Activated T-helper 17 cell treated with anti-CD3 and anti-CD28 coated beads, Interleukin-2, amount 50 U/mL, for 72 hours (primary cell): Measurements from ENCODE around the gene ATP5ME. TPM values are rescaled to one million over a fixed set of nuclear protein-coding genes. Genes with fewer than 3 reads are reported as not detected.

ENCODE experiments used
- ATAC-seq: fragments of 150-1000 bp; cut with Tn5 transposase; replicated peaks from 2 replicates; pipeline ENCODE4 v1.10.0; 2021; ENCODE audit warnings: mild to moderate bottlenecking, moderate library complexity
- H3K27ac Mint-ChIP-seq: one replicate; pipeline ENCODE4 v1.8.0; 2022; ENCODE audit warnings: mixed read lengths
- H3K27me3 Mint-ChIP-seq: one replicate; pipeline ENCODE4 v1.8.0; 2022; ENCODE audit warnings: mixed read lengths
- H3K36me3 Mint-ChIP-seq: one replicate; pipeline ENCODE4 v1.8.0; 2022; ENCODE audit warnings: low read depth, mild to moderate bottlenecking, mixed read lengths
- H3K4me1 Mint-ChIP-seq: one replicate; pipeline ENCODE4 v1.8.0; 2022; ENCODE audit warnings: mixed read lengths
- H3K4me3 Mint-ChIP-seq: one replicate; pipeline ENCODE4 v1.8.0; 2022; ENCODE audit warnings: mild to moderate bottlenecking, mixed read lengths
- H3K9me3 Mint-ChIP-seq: one replicate; pipeline ENCODE4 v1.8.0; 2022; ENCODE audit warnings: mixed read lengths
- total RNA-seq, 2 donors: library from RNA; stranded (reverse); gene quantifications; one replicate each; pipeline ENCODE4 v1.2.3, GENCODE V29; 2022

The ATP5ME gene
- total RNA-seq, 2 donors from 2014 or later, result 96.5 to 210 TPM

DNA sequence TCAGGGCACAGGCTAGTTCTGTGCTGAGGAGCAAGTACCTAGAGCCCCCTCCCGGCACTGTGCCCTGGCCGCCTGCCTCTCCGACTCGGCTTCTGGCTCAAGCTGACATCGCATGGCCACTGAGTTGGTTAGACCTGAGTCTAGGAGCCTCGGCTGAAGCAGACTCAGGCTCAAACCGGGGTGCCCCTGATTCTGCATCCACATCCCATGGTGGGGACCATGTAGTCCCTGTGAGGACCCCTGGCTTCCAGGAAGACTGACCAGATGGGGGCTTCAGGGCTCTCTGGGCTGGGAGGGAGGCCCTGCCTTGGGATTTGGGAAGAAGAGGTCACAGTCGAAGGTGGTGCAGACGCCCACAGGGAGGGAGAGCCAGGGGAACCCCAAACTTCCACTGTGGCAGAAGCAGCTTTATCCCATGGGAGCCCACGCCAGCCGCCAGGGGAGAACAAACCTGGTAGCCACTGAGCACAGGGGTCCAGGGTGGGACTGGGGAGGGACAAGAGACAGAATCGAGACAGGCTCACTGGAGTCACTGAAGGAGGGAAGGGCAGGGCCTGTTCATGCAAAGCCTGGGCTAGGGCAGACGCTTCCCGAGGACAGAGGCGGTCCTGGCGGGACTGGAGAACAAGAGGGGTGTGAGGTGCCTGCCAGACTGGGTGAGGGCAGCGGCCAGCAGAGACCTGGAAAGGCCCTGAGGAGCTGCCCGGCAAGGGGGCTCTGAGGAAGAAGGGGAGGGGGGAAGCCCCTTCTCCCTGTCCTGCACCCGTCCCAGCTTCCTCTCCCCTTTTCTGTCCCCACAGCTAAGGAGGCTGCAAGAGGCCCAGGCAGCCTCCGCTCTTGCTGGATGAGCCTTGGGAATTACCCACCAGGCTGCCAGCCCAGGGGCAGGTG lies 47.6 kb downstream of the ATP5ME start:
- Mint-ChIP-seq H3K4me3 (no peak overlapping the region), H3K4me1 (no peaks in the 10 kb centered on the region), H3K27ac (no peak overlapping the region), H3K9me3 (no peaks in the 10 kb centered on the region), H3K27me3 (no peaks in the 10 kb centered on the region), H3K36me3 (no peaks in the 10 kb centered on the region)
- no peak for ATAC-seq

DNA sequence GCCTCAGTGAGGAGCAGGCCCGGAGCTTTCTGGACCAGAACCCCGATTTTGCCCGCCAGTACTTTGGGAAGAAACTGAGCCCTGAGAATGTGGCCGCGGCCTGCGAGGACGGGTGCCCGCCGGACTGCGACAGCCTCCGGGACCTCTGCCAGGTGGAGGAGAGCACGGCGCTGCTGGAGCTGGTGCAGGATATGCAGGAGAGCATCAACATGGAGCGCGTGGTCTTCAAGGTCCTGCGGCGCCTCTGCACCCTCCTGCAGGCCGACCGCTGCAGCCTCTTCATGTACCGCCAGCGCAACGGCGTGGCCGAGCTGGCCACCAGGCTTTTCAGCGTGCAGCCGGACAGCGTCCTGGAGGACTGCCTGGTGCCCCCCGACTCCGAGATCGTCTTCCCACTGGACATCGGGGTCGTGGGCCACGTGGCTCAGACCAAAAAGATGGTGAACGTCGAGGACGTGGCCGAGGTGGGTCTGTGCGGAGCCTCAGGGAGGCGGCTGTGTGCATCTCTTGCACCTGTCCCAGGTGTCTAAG lies 48.4 kb downstream of the ATP5ME start:
- H3K27ac Mint-ChIP-seq, result no peak overlapping the region
- no peaks in the 10 kb centered on the region for H3K36me3 Mint-ChIP-seq
- no peaks in the 10 kb centered on the region for H3K27me3 Mint-ChIP-seq
- ATAC-seq, result no peak
- H3K4me3 Mint-ChIP-seq, result no peak overlapping the region
- no peaks in the 10 kb centered on the region for H3K9me3 Mint-ChIP-seq
- H3K4me1 Mint-ChIP-seq, result no peaks in the 10 kb centered on the region

DNA sequence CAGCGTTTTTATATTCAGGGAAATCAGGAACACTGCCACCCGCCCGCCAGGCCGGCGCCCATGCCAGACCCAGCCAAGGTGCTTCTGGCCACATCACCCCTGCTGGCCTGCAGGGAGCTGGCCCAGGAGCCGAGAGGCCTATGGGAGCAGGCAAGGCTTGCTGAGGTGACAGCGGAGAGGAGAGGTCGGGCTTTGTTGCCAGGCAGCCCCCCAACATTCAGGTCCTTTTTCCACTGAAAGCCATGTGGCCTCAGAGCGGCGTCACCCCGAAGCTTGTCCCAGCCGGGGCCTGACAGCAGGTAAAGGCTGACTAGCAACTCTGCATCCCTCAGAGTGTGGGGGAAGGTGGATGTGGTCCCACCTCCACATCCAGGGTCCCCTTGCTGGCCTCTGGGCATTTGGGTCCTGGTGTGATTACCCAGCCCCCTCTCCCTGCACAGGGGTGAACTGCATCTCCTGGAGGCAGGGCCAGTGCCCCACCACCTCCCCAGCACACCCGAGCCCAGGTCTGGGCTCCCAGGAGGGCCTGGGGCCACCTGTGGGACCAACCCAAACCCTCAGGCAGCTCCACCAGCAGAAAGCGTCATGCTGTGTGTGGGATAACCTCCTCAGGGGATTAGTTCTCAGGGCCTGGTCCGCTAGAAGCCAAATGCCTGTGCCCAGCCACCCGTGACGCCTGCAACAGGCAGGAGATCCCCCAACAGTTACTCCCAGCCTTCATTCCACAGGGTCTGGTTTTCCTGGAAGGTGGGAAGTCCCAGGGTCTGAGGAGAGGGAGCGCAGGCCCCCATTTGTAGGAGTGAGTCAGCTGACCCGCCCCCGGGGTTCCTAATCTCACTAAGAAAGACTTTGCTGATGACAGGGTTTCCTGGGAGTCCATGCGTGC lies 49.1 kb downstream of the ATP5ME start, which contains the start of gene PDE6B:
TSS of gene PDE6B (plus strand) at position 869 of the 886 bp plus-strand sequence. CDS start 54 bp downstream, outside the sequence.
- ATAC-seq, result no peak
- Mint-ChIP-seq H3K4me3 (no peak within 1 kb of the TSS), H3K4me1 (no peaks in the 10 kb centered on the region), H3K9me3 (no peaks in the 10 kb centered on the region), H3K36me3 (no peaks in the 10 kb centered on the region), H3K27ac (no peak within 1 kb of the TSS), H3K27me3 (peaks cover 7% of the 10 kb centered on the region)

DNA sequence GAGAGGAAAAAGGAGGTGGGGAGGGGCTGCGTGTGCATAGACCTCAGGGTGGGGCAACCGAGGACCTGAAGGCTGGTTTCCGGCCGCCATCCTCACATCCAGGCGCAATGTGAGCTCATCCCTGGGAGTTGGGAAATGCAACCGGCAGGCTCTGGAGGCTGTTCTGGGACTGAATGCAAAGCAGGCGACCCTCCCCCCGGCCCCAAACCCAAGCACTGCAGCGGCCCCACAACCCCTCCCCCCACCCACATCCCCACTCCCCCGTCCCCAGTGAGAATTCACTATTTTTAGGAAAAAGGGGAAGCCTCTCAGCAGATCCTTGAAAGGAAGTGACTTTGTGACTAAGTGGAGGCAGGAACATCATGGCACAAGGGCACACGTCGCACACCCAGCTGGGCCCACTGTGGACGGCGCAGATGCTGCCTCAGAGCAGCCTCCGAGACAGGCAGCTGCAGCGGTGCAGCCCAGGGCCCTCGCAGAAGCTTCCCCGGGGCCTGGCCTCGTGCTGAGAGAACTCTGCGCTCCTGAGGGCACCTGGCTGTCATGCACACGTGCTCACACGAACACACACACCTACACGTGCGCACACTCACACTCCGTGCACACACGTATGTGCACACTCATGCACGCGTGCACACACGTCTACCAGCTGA lies 50.0 kb downstream of the ATP5ME start:
- Mint-ChIP-seq H3K36me3 (no peaks in the 10 kb centered on the region), H3K9me3 (no peaks in the 10 kb centered on the region), H3K27ac (no peak overlapping the region), H3K4me1 (no peaks in the 10 kb centered on the region), H3K27me3 (peaks cover 8% of the 10 kb centered on the region), H3K4me3 (no peak overlapping the region)
- ATAC-seq, result no peak

DNA sequence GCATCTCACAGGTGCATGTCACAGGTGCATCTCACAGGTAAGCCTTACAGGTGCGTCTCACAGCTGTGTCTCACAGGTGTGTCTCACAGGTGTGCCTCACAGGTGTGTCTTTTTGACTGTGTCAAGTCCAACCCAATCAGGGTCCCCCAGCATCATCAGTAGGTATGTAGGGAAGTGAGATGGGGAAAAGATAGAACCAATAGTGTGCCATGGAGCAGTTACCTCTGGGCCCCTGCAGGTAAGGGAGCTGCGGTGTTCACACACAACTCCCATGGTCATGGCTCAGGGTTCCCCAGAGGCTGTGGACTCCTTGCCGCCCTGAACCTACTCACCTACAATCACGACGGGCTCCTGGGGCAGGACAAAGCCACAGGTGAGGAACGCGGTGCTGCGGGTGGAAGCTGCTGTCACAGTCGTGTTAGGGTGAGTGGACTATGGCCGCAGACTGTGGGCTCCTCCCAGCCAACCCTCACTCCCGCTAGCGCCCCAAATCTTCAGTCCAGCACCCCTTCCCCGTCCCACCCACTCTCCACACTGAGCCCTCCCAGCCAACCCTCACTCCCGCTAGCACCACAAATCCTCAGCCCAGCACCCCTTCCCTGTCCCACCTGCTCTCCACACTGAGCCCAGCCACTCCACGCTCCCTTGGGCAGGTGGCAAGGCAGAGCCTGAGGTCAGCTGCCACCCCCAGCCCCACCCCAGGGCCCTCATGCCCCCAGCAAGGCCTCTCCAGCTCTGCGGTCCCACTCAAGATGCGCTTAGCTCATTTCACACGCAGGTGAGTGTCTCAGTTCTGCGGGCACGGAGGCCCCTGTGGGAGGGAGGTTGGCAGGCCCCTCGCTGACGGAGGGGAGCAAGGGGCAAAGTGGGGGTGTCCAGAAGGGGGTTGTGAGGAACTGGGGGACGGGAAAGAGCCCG lies 50.8 kb downstream of the ATP5ME start:
- no peak for ATAC-seq
- no peak overlapping the region for H3K4me3 Mint-ChIP-seq
- H3K27ac Mint-ChIP-seq, result no peak overlapping the region
- no peaks in the 10 kb centered on the region for H3K9me3 Mint-ChIP-seq
- H3K27me3 Mint-ChIP-seq, result peaks cover 8% of the 10 kb centered on the region
- no peaks in the 10 kb centered on the region for H3K4me1 Mint-ChIP-seq
- H3K36me3 Mint-ChIP-seq, result no peaks in the 10 kb centered on the region

Other genes with a start within 250 kb of the ATP5ME start
- gene ZNF721, start 175.1 kb downstream of the ATP5ME start, total RNA-seq, result 10 to 100 TPM; 23.4 to 35.4 TPM
- 10 to 100 TPM; 50.7 to 66.9 TPM for gene PIGG, start 175.1 kb downstream of the ATP5ME start, total RNA-seq
- not detected for gene TMEM271, start 98.0 kb downstream of the ATP5ME start, total RNA-seq
- 10 to 100 TPM in 1 of 2 donors, 1 to 10 TPM in 1; 5.8 to 10.8 TPM for gene PDE6B, start 48.7 kb downstream of the ATP5ME start, total RNA-seq
- gene MYL5, start 266 bp upstream of the ATP5ME start, total RNA-seq, result 10 to 100 TPM; 14.0 to 14.5 TPM
- 1 to 10 TPM in 1 of 2 donors, under 1 TPM in 1; 0.61 to 1.4 TPM for gene SLC49A3, start 14.9 kb upstream of the ATP5ME start, total RNA-seq
- 10 to 100 TPM; 34.4 to 35.3 TPM for gene PCGF3, start 31.6 kb upstream of the ATP5ME start, total RNA-seq
- 1 to 10 TPM in 1 of 2 donors, under 1 TPM in 1; 0.50 to 3.6 TPM for gene CPLX1, start 151.9 kb upstream of the ATP5ME start, total RNA-seq